ENCODE measurements around the gene SELENOO. TPM values are rescaled to one million over a fixed set of nuclear protein-coding genes. Genes with fewer than 3 reads are reported as not detected.
A peak's percentile ranks its signal among the peaks of the same experiment; 100 is the strongest.
"Not testable (repeated sequence)": the region's sequence is repeated elsewhere in the genome, so short reads cannot be mapped to it uniquely, and the experiment has no call there.

SELENOO gene
- total and polyA plus RNA-seq, 5 experiments from 2014 or later = 3.1 to 42.4 (median 8.8) TPM

DNA sequence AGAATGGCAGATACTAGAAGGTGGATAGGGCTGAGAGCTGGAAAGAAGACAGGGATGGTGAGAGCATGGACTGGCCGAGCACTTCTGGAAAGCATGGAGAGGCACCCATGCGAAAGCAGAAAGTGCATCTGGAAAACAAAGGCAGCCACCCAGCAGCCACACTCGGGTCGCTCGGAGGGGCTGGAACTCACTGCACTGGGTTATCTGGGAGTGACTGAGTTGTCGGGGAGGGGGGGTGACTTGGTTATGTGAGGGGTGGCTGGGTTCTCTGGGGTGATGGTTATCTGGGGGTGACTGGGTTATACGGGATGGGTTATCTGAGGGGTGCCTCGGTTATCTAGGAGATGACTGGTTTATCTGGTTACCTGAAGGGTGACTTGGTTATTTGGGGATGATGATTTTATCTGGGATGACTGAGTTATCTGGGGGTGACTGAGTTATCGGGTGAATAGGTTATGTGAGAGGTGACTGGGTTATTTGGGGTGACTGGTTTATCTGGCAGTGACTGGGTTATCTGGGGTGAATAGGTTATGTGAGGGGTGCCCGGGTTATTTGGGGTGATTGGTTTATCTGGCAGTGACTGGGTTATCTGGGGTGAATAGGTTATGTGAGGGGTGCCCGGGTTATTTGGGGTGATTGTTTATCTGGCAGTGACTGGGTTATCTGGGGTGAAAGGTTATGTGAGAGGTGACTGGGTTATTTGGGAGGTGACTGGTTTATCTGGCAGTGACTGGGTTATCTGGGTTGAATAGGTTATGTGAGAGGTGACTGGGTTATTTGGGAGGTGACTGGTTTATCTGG, 32.9 kb upstream of the SELENOO start:
- H3K27me3 Mint-ChIP-seq = peaks cover 7 to 47% (median 32%) of the 10 kb centered on the region in 5 donors
- ATAC-seq = no peak
- H3K36me3 Mint-ChIP-seq = peaks cover 0 to 7% (median 0%) of the 10 kb centered on the region in 3 donors
- peak in 1 of 10 donors; percentile 34 for DNase-seq
- peaks cover 2 to 18% (median 6%) of the 10 kb centered on the region in 4 donors for H3K4me1 Mint-ChIP-seq
- peaks cover 0 to 1% (median 0%) of the 10 kb centered on the region in 9 donors for H3K9me3 Mint-ChIP-seq
- POLR2A ChIA-PET = no interaction called here
- peak overlapping the region in 4 of 10 donors; percentile 11 to 80 (median 30) for H3K4me3 Mint-ChIP-seq
- H3K27ac Mint-ChIP-seq = peak overlapping the region in 1 of 10 donors; percentile 63

DNA sequence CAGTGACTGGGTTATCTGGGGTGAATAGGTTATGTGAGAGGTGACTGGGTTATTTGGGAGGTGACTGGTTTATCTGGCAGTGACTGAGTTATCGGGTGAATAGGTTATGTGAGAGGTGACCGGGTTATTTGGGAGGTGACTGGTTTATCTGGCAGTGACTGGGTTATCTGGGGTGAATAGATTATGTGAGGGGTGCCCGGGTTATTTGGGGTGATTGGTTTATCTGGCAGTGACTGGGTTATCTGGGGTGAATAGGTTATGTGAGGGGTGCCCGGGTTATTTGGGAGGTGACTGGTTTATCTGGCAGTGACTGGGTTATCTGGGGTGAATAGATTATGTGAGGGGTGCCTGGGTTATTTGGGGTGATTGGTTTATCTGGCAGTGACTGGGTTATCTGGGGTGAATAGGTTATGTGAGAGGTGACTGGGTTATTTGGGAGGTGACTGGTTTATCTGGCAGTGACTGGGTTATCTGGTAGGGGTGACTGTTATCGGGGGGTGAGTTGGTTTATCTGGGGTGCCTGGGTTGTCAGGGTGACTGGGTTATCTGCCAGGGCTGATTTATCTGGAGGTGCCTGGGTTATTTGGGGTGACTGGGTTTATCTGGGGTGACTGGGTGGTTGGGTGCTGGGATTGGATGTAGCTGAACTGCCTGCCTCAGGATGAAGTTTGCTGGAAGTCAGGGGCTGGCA, 32.2 kb upstream of the SELENOO start:
- ATAC-seq, H3K9me3 Mint-ChIP-seq, POLR2A ChIA-PET, H3K27ac Mint-ChIP-seq, H3K36me3 Mint-ChIP-seq: not testable (repeated sequence)
- DNase-seq = peak in 1 of 10 donors; percentile 49
- peaks cover 7 to 55% (median 32%) of the 10 kb centered on the region in 5 donors for H3K27me3 Mint-ChIP-seq
- H3K4me3 Mint-ChIP-seq = peak overlapping the region; percentile 43 to 86 (median 75)
- H3K4me1 Mint-ChIP-seq = peaks cover 2 to 18% (median 9%) of the 10 kb centered on the region in 4 donors

DNA sequence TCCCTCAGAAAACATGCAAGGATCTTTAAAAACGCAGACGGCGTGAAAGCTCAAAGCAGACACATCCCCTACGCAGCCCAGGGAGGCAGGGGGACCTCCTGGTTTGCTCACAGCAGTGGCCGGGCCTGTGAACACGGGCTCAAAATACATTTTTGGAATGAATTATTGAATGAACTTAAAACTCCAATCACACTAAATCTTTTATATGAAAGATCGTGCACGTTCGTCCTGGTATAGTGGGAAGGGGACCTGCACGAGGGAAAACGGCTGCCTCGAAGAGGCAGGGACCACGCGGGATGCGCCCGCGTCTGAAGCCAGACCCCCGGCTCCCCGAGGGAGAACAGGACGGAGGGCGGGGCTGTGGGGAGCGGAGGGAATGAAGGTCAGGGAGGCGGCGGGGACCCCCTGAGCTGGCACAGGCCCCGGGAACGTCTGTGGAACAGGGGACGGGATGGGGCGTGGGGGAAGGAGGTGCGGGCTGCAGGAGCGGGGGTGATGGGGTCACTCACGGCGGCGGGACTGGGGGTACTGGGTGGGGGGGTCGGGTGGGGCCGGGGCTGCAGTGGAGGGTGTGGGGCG, 31.5 kb upstream of the SELENOO start:
- H3K4me3 Mint-ChIP-seq = peak overlapping the region; percentile 39 to 86 (median 75)
- peaks cover 0 to 7% (median 0%) of the 10 kb centered on the region in 3 donors for H3K36me3 Mint-ChIP-seq
- peak in 1 of 10 donors; percentile 54 for DNase-seq
- H3K27ac Mint-ChIP-seq = peak overlapping the region in 1 of 10 donors; percentile 59
- H3K9me3 Mint-ChIP-seq = peaks cover 0 to 1% (median 0%) of the 10 kb centered on the region in 9 donors
- POLR2A ChIA-PET = interaction anchor here (0.5 kb wide), 1 partner anchor 73 kb away, joined by 5 read pairs; no protein-coding TSS in a partner anchor
- peak in 1 of 2 donors; percentile 13 for ATAC-seq
- H3K27me3 Mint-ChIP-seq = peaks cover 7 to 58% (median 34%) of the 10 kb centered on the region in 5 donors
- peaks cover 2 to 18% (median 9%) of the 10 kb centered on the region in 4 donors for H3K4me1 Mint-ChIP-seq

- H3K4me1 Mint-ChIP-seq = peaks cover 2 to 18% (median 9%) of the 10 kb centered on the region in 4 donors
- H3K27me3 Mint-ChIP-seq = peaks cover 7 to 54% (median 33%) of the 10 kb centered on the region in 5 donors
- ATAC-seq (peak; percentile 64 to 76), DNase-seq (peak in 1 of 10 donors; percentile 48)
- peak overlapping the region in 4 of 10 donors; percentile 27 to 64 (median 54) for H3K4me3 Mint-ChIP-seq
- POLR2A ChIA-PET = interaction anchor here (0.5 kb wide), 1 partner anchor 72 kb away, joined by 5 read pairs; no protein-coding TSS in a partner anchor
- H3K9me3 Mint-ChIP-seq = peaks cover 0 to 1% (median 0%) of the 10 kb centered on the region in 9 donors
- no peak overlapping the region for H3K27ac Mint-ChIP-seq
- H3K36me3 Mint-ChIP-seq = peaks cover 0 to 7% (median 0%) of the 10 kb centered on the region in 3 donors
Observed at GRCh38 chr22:50169774-50170341, 31.0 kb upstream of the SELENOO start.

- peak within 1 kb of the TSS in 4 of 10 donors; percentile 5 to 88 (median 41) for H3K27ac Mint-ChIP-seq
- H3K4me3 Mint-ChIP-seq = peak within 1 kb of the TSS; percentile 57 to 85 (median 74)
- peak in 1 of 2 donors; percentile 33 for ATAC-seq
- H3K36me3 Mint-ChIP-seq = peaks cover 0 to 7% (median 0%) of the 10 kb centered on the region in 3 donors
- peaks cover 0 to 1% (median 0%) of the 10 kb centered on the region in 9 donors for H3K9me3 Mint-ChIP-seq
- POLR2A ChIA-PET = interaction anchor here (1.2 kb wide), 1 partner anchor 10 kb away, joined by 4 read pairs; no protein-coding TSS in a partner anchor
- H3K4me1 Mint-ChIP-seq = peaks cover 2 to 18% (median 9%) of the 10 kb centered on the region in 4 donors
- no peak for DNase-seq
- peaks cover 5 to 54% (median 35%) of the 10 kb centered on the region in 5 donors for H3K27me3 Mint-ChIP-seq
Observed at GRCh38 chr22:50170453-50171318, 30.1 kb upstream of the SELENOO start, which contains the start of gene PANX2. Gene PANX2, plus strand, starts transcription at chr22:50170731. Its CDS starts 0 bp downstream, at chr22:50170731.

DNA sequence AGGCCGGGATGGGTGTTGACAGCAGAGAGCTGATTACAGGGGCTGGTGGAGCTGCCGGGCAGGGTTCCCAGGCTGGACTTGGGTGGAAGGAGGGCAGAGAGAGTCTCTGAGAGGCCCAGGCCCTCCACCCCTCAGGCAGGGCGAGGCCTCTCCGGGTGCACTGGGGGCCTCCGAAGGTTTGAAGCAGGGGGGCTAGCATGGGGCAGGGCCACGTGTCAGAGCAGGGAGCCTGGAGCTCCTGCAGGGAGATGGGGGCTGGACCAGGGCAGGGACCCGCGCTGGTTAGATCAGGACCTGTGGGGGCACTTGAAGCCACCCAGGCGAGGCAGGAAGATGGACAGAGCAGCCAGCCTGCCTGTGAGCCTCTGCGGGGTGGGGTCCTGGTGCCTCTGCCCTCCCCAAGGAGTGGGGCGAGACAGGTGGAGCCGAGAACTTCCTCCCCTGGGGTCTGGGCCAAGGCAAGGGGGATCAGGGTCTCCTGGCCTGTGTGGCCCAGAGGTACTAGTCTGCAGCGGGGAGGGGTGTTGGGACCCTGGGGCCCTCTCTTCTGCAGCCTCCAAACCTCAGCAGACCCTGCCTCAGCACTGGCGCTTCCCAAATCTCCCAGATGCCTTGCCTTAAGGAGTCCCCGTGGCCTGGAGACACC, 29.4 kb upstream of the SELENOO start:
- Mint-ChIP-seq H3K4me3 (peak overlapping the region; percentile 57 to 85 (median 74)), H3K36me3 (peaks cover 0 to 7% (median 0%) of the 10 kb centered on the region in 3 donors), H3K27ac (peak overlapping the region in 2 of 10 donors; percentile 5 to 57), H3K27me3 (peaks cover 5 to 54% (median 35%) of the 10 kb centered on the region in 5 donors), H3K4me1 (peaks cover 2 to 18% (median 9%) of the 10 kb centered on the region in 4 donors), H3K9me3 (peaks cover 0 to 1% (median 0%) of the 10 kb centered on the region in 9 donors)
- POLR2A ChIA-PET = interaction anchor here (1.2 kb wide), 1 partner anchor 9 kb away, joined by 4 read pairs; no protein-coding TSS in a partner anchor
- ATAC-seq (no peak), DNase-seq (no peak)

DNA sequence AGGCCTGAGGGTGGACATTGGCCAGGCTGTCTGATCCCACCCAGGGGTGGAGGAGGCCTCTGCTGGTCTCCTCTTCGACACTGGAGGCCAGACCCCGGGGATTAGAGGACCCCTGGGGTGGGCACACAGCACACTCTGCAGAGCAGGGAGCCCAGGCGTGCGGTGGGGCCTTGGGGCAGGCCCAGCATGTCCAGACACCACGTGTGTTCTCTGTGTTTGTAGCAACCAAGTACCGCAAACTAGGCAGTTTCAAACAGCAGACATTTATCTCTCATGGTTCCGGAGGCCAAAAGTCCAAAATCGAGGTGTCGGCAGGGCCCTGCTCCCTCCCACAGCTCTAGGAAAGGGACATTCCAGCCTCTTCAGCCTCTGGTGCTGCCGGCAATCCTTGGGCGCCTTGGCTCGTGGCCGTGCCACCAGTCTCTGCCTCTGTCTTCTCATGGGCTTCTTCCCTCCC, 28.8 kb upstream of the SELENOO start:
- no peak overlapping the region for H3K27ac Mint-ChIP-seq
- DNase-seq (no peak), ATAC-seq (no peak)
- H3K27me3 Mint-ChIP-seq = peaks cover 5 to 54% (median 35%) of the 10 kb centered on the region in 5 donors
- H3K4me3 Mint-ChIP-seq = peak overlapping the region in 7 of 10 donors; percentile 29 to 71 (median 45)
- peaks cover 2 to 18% (median 9%) of the 10 kb centered on the region in 4 donors for H3K4me1 Mint-ChIP-seq
- peaks cover 0 to 7% (median 0%) of the 10 kb centered on the region in 3 donors for H3K36me3 Mint-ChIP-seq
- H3K9me3 Mint-ChIP-seq = peaks cover 0 to 1% (median 0%) of the 10 kb centered on the region in 9 donors
- POLR2A ChIA-PET = interaction anchor here (0.9 to 1.2 kb wide), 2 partner anchors 8 to 20 kb away, joined by 4 to 6 read pairs; no protein-coding TSS in a partner anchor

DNA sequence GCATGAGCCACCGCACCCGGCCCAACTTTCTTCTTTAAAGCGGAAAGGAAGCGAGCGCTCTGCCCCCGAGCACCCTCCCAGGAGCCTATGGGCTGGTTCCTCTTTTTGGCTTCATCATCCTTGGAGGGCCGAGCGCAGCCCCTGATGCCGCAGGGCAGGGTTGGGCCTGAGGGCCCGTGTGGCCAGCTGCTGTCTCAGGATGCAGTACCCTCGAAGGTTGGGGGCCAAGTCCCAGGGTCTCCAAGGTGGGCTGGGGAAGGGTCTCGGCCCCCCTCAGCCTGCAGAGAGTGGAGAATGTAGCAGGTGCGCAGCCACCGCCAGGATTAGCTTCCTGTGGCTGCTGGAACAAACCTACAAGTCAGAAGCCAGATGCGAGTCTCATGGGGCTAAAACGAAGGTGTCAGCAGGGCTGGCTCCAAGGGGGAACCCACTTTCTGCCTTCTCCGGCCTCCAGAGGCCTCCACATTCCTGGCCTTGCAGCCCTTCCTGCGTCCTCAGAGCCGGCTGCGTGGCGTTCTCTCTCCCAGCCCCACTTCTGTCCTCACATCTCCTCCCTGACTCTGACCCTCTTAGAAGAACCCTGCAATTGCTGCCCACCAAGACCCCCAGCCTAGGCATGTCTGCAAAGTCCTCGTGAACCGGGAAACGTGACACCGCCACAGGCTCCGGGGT, 27.4 kb upstream of the SELENOO start:
- H3K4me3 Mint-ChIP-seq = peak overlapping the region in 1 of 10 donors; percentile 29
- POLR2A ChIA-PET = interaction anchor here (0.7 kb wide), 1 partner anchor 25 kb away, joined by 3 read pairs; no protein-coding TSS in a partner anchor
- DNase-seq = no peak

DNA sequence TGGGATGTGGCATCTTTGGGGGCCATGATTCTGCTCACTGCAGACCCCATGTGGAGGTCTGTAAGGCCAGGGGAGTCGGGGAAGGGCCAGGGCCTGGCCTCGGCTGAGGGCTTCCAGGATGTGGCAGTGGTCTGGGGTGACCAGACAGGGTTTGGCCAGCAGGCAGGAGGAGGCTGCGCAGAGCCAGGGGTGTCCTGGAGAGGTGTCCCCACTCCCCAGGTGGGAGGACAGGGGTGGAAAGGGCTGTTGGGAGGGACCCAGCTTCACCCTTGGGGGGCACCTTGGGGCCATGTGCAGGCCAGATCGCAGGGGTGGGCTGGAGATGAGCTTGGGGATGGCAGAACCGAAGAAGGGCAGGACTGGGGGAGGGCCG, 26.8 kb upstream of the SELENOO start:
- DNase-seq = no peak
- Mint-ChIP-seq H3K4me3 (no peak overlapping the region), H3K36me3 (peaks cover 0 to 4% (median 0%) of the 10 kb centered on the region in 3 donors), H3K4me1 (peaks cover 2 to 12% (median 6%) of the 10 kb centered on the region in 4 donors), H3K27me3 (peaks cover 2 to 39% (median 20%) of the 10 kb centered on the region in 5 donors), H3K27ac (peak overlapping the region in 1 of 10 donors; percentile 38), H3K9me3 (peaks cover 0 to 1% (median 0%) of the 10 kb centered on the region in 9 donors)
- POLR2A ChIA-PET = no interaction called here
- ATAC-seq = no peak

More for the DNA sequence above, 27.4 kb upstream of the SELENOO start:
- no peak for ATAC-seq
- H3K27ac Mint-ChIP-seq = peak overlapping the region in 1 of 10 donors; percentile 38
- H3K27me3 Mint-ChIP-seq = peaks cover 2 to 44% (median 25%) of the 10 kb centered on the region in 5 donors
- H3K36me3 Mint-ChIP-seq = peaks cover 0 to 7% (median 0%) of the 10 kb centered on the region in 3 donors
- H3K9me3 Mint-ChIP-seq = peaks cover 0 to 1% (median 0%) of the 10 kb centered on the region in 9 donors
- peaks cover 2 to 18% (median 9%) of the 10 kb centered on the region in 4 donors for H3K4me1 Mint-ChIP-seq

All from naive thymus-derived CD8-positive, alpha-beta T cell (primary cell).